ENCODE data around the gene GSTT4. TPM values are rescaled to one million over a fixed set of nuclear protein-coding genes. Genes with fewer than 3 reads are reported as not detected.
"Not testable (repeated sequence)": the region's sequence is repeated elsewhere in the genome, so short reads cannot be mapped to it uniquely, and the experiment has no call there.

GSTT4 gene
- total RNA-seq, 1 donor from 2014 or later, result not detected

DNA sequence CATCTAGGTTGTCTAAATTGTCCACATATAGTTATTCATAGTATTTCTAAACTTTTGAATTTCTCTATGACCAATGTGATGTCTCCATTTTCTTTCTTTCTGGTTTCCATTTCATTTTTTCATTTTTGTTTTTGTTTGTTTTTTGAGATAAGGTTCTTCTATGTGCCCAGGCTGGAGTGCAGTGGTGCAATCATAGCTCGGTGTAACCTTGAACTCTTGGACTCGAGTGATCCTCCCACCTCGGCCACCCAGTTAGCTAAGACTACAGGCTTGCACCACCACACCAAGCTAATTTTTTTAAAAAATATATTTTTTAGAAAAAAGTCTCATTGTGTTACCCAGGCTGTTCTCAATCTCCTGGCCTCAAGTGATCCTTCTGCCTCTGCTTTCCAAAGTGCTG, 8.2 kb downstream of the GSTT4 start:
- no peaks in the 10 kb centered on the region for H3K36me3 Mint-ChIP-seq (ENCODE audit: unreplicated experiment)
- no peak for DNase-seq
- H3K27me3 Mint-ChIP-seq (ENCODE audit: unreplicated experiment), result peaks cover 7% of the 10 kb centered on the region
- H3K4me3 Mint-ChIP-seq (ENCODE audit: unreplicated experiment), result no peak overlapping the region
- no peaks in the 10 kb centered on the region for H3K9me3 Mint-ChIP-seq (ENCODE audit: unreplicated experiment)
- no peaks in the 10 kb centered on the region for H3K4me1 Mint-ChIP-seq (ENCODE audit: low read depth, unreplicated experiment)
- no peak overlapping the region for H3K27ac Mint-ChIP-seq (ENCODE audit: unreplicated experiment)
- TF ChIP-seq, protein P1, sequence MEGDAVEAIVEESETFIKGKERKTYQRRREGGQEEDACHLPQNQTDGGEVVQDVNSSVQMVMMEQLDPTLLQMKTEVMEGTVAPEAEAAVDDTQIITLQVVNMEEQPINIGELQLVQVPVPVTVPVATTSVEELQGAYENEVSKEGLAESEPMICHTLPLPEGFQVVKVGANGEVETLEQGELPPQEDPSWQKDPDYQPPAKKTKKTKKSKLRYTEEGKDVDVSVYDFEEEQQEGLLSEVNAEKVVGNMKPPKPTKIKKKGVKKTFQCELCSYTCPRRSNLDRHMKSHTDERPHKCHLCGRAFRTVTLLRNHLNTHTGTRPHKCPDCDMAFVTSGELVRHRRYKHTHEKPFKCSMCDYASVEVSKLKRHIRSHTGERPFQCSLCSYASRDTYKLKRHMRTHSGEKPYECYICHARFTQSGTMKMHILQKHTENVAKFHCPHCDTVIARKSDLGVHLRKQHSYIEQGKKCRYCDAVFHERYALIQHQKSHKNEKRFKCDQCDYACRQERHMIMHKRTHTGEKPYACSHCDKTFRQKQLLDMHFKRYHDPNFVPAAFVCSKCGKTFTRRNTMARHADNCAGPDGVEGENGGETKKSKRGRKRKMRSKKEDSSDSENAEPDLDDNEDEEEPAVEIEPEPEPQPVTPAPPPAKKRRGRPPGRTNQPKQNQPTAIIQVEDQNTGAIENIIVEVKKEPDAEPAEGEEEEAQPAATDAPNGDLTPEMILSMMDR (IDR thresholded peaks at IDR 0.05; ENCODE audit: partially characterized antibody, unreplicated experiment), result no peak

DNA sequence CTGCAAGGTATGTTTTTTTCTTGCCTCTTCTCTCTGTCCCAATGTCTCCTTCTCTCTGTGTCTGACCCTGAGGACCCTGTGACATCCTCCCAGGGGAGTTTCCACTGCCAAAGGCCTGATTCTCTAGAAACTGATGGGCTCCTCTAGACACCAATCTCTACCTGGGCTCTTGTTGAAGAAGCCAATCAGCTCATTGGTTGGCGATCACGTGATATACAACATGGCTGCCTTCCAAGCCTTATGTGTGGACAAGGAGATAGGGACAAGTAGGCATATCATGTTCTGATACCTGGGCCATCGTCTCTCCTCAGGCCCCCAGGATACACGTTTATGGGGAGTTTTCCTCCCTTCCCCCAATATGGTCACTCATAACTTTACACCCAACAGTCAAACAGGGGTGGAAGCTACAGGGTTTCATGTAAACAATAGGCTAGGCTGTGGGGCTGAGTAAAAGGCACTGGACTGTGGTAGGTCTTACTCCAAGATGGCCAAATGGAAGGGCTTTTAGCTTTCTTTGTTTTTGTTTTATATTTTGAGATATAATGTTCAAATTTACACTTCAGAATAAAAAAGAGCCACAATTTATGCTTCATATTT, 11.6 kb downstream of the GSTT4 start:
- H3K36me3 Mint-ChIP-seq (ENCODE audit: unreplicated experiment); H3K27me3 Mint-ChIP-seq (ENCODE audit: unreplicated experiment); H3K4me3 Mint-ChIP-seq (ENCODE audit: unreplicated experiment); DNase-seq; H3K4me1 Mint-ChIP-seq (ENCODE audit: low read depth, unreplicated experiment); H3K27ac Mint-ChIP-seq (ENCODE audit: unreplicated experiment); H3K9me3 Mint-ChIP-seq (ENCODE audit: unreplicated experiment): not testable (repeated sequence)

DNA sequence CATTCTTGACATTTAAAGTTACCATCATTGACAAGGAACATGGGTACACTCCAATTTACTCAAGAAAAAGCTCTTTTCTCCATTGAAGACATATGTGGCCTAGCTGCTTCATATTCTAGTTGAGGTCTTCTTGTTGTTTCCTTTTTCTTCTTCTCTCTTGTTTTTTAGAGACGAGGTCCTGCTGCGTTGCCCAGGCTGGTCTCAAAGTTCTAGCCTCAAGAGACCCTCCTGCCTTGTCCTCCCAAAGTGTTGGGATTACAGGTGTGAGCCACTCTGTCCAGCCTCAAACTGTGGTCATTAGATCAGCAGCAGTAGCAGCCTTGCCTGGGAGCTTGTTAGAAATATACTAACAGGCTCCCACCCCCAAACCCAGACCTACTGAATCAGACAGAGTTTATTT, 12.2 kb downstream of the GSTT4 start:
- H3K27ac Mint-ChIP-seq (ENCODE audit: unreplicated experiment); H3K36me3 Mint-ChIP-seq (ENCODE audit: unreplicated experiment); H3K4me3 Mint-ChIP-seq (ENCODE audit: unreplicated experiment); H3K27me3 Mint-ChIP-seq (ENCODE audit: unreplicated experiment); H3K4me1 Mint-ChIP-seq (ENCODE audit: low read depth, unreplicated experiment); H3K9me3 Mint-ChIP-seq (ENCODE audit: unreplicated experiment); DNase-seq: not testable (repeated sequence)

DNA sequence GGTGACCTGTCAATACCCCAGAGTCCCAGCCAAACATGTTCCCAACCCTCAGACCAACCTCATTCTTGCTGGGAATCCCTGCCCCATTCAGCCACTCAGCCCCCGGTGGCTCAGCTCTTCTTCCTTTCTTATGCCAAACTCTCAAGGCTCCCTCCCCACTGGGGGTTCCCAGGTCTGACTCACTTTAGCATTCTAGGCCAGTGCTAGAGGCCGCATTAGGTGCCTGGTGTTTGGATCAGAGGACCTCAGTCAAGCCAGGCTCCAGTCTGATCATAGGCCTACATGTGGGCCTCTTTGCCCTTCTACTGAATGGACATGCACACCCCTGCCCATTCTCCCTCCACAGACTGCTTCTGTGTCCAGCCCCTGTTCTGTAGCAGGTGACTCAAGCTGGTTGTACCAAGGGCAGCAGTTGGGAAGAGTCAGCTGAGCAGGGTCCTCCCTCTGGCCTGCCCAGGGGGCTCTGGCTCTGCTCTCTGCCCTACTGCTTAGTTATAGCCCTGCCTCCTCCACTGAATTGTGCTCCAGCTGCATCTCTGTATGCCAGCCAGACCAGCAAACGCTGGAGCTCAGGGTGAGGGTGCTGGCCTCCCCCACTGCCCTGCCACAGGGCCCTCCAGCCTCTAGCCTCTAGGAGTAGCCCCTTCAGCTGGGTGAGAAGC, 15.5 kb downstream of the GSTT4 start:
- not testable (repeated sequence) for H3K9me3 Mint-ChIP-seq (ENCODE audit: unreplicated experiment); DNase-seq; H3K4me3 Mint-ChIP-seq (ENCODE audit: unreplicated experiment); H3K27ac Mint-ChIP-seq (ENCODE audit: unreplicated experiment); H3K4me1 Mint-ChIP-seq (ENCODE audit: low read depth, unreplicated experiment); H3K27me3 Mint-ChIP-seq (ENCODE audit: unreplicated experiment); H3K36me3 Mint-ChIP-seq (ENCODE audit: unreplicated experiment)

DNA sequence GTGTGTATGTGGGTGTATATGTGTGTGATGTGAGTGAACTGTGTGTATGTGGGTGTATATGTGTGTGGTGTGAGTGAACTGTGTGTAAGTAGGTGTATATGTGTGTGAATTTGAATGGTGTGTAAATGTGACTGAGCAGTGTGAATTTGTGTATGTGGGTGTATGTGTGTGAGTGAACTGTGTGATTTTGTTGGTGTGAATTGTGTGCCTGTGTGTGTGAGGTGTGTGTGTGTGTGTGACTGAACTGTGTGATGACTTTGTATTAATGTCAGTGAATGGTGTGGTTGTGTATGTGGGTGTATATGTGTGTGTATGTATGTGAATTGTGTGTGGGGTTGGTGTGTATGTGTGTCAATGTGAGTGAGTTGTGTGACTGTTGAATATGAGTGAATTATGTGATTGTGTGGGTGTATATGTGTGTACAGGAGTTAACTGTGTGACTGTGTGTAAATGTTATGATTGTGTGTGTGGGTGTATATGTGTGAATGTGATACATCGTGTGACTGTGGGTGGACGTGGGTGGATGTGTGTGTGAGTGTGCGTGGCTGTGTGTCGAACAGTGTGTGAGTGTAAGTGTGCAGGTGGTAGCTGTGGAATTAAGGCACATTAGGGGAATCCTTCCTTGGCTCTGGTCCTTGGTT, 18.6 kb downstream of the GSTT4 start:
- not testable (repeated sequence) for H3K9me3 Mint-ChIP-seq (ENCODE audit: unreplicated experiment); H3K4me1 Mint-ChIP-seq (ENCODE audit: low read depth, unreplicated experiment); DNase-seq; H3K27me3 Mint-ChIP-seq (ENCODE audit: unreplicated experiment); H3K4me3 Mint-ChIP-seq (ENCODE audit: unreplicated experiment); H3K27ac Mint-ChIP-seq (ENCODE audit: unreplicated experiment); H3K36me3 Mint-ChIP-seq (ENCODE audit: unreplicated experiment)

DNA sequence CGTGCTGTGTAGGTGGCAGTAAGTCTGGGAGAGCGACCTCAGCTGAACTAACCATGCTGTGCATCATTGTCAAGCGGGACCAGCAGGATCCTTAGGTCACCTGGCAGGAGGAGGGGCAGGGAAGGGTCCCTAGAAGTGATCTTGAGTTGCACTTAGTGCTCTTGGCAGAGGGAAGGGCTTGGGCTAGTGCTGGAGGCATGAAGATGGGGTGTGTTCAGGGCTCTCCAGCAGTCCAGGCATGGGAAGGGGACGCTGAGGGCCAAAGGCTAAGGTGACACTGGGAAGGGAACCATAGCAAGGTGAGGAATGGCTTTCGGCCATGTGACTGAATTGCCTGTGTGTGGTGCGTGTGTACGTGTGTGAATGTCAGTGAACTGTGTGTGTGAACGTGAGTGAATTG, 19.2 kb downstream of the GSTT4 start:
- H3K36me3 Mint-ChIP-seq (ENCODE audit: unreplicated experiment); H3K27ac Mint-ChIP-seq (ENCODE audit: unreplicated experiment); DNase-seq; H3K4me1 Mint-ChIP-seq (ENCODE audit: low read depth, unreplicated experiment); H3K27me3 Mint-ChIP-seq (ENCODE audit: unreplicated experiment); H3K9me3 Mint-ChIP-seq (ENCODE audit: unreplicated experiment); H3K4me3 Mint-ChIP-seq (ENCODE audit: unreplicated experiment): not testable (repeated sequence)

DNA sequence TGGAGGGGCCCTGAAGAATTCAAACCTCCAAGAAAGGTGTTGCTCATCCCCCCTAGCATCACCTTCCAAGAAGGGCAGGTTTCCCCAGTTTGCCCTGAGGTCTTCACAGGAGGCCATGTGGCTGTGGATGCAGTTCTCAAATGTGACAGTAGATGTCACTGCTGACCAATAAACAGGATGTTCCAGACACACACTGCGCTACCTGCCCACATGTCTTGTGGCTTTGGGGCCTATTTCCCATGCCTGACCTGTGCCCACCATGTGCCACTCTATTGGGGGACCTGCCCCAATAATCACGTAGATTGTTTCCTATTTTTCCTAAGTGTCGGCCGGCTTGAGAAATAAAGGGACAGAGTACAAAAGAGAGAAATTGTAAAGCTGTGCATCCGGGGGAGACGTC, 20.8 kb downstream of the GSTT4 start:
- DNase-seq, result no peak
- Mint-ChIP-seq H3K27ac (ENCODE audit: unreplicated experiment) (no peak overlapping the region), H3K4me3 (ENCODE audit: unreplicated experiment) (no peak overlapping the region), H3K4me1 (ENCODE audit: low read depth, unreplicated experiment) (peaks cover 3% of the 10 kb centered on the region), H3K9me3 (ENCODE audit: unreplicated experiment) (peaks cover 3% of the 10 kb centered on the region), H3K36me3 (ENCODE audit: unreplicated experiment) (no peaks in the 10 kb centered on the region), H3K27me3 (ENCODE audit: unreplicated experiment) (peaks cover 7% of the 10 kb centered on the region)
- TF ChIP-seq, protein P1 (IDR thresholded peaks at IDR 0.05; ENCODE audit: partially characterized antibody, unreplicated experiment), result no peak

DNA sequence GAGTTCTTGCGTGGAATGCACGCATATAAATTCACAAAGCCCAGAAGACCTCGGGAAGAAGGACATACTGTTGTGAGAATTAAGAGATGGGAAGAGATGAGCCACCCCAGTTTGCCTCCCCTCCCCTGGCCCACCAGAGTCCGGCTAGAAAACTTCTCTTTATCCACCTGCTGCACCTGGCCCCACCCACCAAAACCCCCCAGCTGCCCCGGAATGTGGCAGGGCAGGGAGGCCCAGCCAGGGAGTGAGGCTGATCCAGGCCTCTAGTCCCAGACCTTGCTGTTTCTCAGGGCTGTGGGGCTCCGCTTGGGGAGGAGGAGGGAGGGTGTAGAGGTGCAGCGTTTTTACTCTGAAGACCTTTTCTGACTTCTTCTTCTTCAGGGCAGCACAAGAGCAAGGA, 24.7 kb downstream of the GSTT4 start:
- not testable (repeated sequence) for H3K9me3 Mint-ChIP-seq (ENCODE audit: unreplicated experiment); H3K27me3 Mint-ChIP-seq (ENCODE audit: unreplicated experiment); H3K4me1 Mint-ChIP-seq (ENCODE audit: low read depth, unreplicated experiment); H3K36me3 Mint-ChIP-seq (ENCODE audit: unreplicated experiment); H3K4me3 Mint-ChIP-seq (ENCODE audit: unreplicated experiment); H3K27ac Mint-ChIP-seq (ENCODE audit: unreplicated experiment); DNase-seq

DNA sequence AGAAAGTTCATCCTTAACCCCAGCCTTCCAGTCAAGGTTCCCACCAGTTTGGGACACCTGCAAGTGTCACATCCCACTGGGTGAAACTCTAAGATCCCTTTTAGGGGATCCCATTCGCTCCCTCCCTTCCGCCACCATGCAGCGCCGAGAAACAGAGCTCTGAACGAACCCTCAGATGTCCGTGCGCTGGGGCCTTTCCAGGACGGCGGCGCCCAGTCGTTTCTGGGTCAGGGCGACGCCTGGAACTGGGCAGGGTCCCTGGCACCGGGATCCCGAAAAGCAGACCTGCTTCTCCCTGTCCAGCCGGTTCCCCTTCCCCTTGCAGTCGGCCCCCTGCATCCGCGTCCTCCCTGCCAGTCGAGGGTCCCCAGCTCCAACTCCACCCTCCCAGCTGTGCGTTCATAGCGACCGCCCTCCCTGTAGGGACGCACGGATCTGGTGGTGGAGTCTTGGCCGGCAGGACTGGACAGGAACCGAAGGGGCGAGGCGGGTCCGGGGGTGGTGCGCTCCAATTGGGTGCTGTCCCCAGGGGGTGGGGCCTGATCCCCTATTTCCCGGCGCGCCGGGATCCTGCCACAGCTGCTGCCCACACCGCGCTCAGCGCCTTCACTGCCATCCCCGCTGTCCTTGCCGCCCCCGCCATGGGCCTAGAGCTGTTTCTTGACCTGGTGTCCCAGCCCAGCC, 25.6 kb downstream of the GSTT4 start, which contains the start of gene GSTT2:
GSTT2 (plus strand) TSS at position 578 of the 684 bp plus-strand sequence.
- not testable (repeated sequence) for H3K27me3 Mint-ChIP-seq (ENCODE audit: unreplicated experiment); H3K27ac Mint-ChIP-seq (ENCODE audit: unreplicated experiment); H3K4me1 Mint-ChIP-seq (ENCODE audit: low read depth, unreplicated experiment); H3K36me3 Mint-ChIP-seq (ENCODE audit: unreplicated experiment); H3K4me3 Mint-ChIP-seq (ENCODE audit: unreplicated experiment); DNase-seq; H3K9me3 Mint-ChIP-seq (ENCODE audit: unreplicated experiment)

DNA sequence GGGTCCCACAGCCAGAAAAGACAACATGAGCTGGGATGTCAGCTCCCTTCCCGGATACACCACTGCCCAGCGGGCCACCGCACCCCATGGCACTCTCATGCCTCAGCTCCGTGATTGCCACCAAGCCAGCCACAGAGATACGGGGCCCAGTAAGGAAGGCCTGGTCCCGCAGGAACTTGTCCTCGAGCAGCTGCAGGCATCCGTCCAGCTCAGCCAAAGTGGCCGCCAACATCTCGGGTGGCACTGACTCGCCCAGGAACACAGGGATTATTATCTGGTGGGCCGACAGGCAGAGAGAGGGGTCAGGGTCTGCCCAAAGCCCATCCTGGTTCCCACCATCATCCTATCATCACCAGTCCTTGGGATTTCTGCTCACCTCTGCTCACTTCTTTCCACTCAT, 27.9 kb downstream of the GSTT4 start:
- H3K9me3 Mint-ChIP-seq (ENCODE audit: unreplicated experiment); DNase-seq; H3K36me3 Mint-ChIP-seq (ENCODE audit: unreplicated experiment); H3K4me1 Mint-ChIP-seq (ENCODE audit: low read depth, unreplicated experiment); H3K4me3 Mint-ChIP-seq (ENCODE audit: unreplicated experiment); H3K27me3 Mint-ChIP-seq (ENCODE audit: unreplicated experiment); H3K27ac Mint-ChIP-seq (ENCODE audit: unreplicated experiment): not testable (repeated sequence)

All from glutamatergic neuron (in vitro differentiated cells).